ENCODE data around the gene RBPJ.

DNA sequence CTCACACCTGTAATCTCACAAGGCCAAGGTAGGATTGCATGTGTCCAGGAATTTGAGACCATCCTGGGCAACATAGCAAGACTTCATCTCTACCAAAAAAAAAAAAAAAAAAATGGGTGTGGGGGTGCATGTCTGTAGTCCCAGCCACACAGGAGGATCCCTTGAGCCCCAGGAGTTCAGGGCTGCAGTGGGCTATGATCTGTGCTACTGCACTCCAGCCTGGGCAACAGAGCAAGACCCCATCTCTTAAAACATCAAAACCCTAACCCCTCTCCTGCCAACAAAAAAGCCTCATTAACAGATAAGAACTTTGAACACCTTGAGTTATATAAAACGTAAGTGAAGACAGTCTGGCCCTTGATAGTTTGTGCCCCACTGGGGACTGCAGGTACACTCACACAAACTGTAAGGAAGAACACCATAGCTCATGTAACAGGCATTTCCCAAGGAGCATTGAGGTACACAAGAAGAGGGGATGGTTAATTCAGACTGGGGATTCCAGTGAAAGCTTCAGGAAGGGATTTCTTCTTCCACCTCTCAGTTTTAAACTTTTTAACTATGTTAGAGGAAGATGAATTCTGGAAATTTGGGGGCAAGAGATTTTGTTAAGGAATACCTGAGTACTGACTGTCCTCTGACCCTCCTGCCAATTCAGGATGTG lies 34.7 kb downstream of the RBPJ start:
- TF ChIP-seq, protein P1, sequence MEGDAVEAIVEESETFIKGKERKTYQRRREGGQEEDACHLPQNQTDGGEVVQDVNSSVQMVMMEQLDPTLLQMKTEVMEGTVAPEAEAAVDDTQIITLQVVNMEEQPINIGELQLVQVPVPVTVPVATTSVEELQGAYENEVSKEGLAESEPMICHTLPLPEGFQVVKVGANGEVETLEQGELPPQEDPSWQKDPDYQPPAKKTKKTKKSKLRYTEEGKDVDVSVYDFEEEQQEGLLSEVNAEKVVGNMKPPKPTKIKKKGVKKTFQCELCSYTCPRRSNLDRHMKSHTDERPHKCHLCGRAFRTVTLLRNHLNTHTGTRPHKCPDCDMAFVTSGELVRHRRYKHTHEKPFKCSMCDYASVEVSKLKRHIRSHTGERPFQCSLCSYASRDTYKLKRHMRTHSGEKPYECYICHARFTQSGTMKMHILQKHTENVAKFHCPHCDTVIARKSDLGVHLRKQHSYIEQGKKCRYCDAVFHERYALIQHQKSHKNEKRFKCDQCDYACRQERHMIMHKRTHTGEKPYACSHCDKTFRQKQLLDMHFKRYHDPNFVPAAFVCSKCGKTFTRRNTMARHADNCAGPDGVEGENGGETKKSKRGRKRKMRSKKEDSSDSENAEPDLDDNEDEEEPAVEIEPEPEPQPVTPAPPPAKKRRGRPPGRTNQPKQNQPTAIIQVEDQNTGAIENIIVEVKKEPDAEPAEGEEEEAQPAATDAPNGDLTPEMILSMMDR (conservative IDR thresholded peaks at IDR 0.05; ENCODE audit: low read depth, low read length) = no peak
- no peak for TF ChIP-seq EZH2 (IDR thresholded peaks at IDR 0.05; ENCODE audit: borderline replicate concordance, low read depth, low read length, poor library complexity, severe bottlenecking)
